OCI-M1 (cell line): Measurements from ENCODE around the gene HECTD2.
"Not testable (repeated sequence)": the region's sequence is repeated elsewhere in the genome, so short reads cannot be mapped to it uniquely, and the experiment has no call there.

Source experiments
- DNase-seq: peaks from one replicate; lab custom pipeline; 2025; lab: John Stamatoyannopoulos, UW

Gene HECTD2

GRCh38 chr10:91474009-91474408, 63.9 kb downstream of the HECTD2 start:
- DNase-seq = no peak

DNA sequence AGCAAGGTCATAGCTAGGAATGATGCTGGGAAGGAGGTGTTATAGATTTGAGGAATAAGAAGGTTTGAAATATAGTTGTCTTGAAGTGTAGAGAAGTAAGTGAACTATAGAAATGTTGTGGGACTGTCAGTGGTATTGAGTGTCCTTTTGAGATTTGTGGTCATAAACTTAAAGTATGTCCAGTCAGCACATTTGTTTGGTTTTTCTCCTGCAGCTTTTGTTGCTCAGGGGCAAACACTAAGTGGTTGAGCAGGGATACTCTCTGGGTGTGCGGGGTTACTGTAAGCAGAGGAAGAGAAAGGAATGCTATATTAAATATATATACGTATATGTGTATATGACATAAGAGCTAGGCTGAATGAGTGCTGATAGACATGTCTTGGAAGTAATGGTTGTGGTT, 67.1 kb downstream of the HECTD2 start:
- no peak for DNase-seq

- DNase-seq = no peak
These were observed 69.4 kb downstream of the HECTD2 start for GRCh38 chr10:91479583-91479982.

GRCh38 chr10:91487911-91488582, 77.9 kb downstream of the HECTD2 start:
- DNase-seq = peak; percentile 28

DNA sequence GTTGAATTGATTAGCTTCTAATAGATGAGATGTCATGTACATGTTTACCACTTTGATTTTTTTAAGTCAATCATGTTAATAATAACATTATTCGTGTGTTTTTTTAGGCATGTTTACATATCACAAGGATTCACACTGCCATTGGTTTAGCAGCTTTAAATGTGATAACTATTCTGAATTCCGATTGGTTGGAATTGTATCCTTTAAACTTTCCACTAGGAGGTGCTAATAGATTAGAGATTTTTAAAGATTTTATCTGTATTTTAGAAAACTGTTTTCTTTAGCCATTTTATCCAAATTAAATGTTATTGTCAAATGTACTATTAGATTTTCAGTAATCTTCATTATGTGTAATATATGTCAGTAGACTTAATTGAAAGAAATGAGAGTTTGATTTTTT, 83.2 kb downstream of the HECTD2 start:
- peak; percentile 71 for DNase-seq

DNA sequence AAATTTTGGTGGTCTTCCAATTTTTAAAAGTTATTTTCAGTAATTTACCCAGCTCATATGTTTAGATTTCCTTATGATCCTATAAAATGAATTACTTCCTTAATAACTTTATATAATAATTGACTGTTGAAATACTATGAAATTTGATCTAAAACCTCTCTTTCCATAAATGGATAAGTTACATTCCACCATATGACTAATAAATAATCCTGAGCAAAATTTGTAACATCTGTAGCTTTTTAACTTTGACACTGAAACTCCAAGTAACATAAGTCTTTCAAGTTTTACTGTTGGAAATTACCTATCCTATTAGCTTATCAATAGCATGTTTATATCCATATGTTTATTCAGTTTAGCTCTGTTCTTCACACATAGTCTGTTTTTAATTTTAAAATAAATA, 85.3 kb downstream of the HECTD2 start:
- DNase-seq = no peak

- no peak for DNase-seq
These were observed 85.9 kb downstream of the HECTD2 start for GRCh38 chr10:91496016-91496415.

- peak; percentile 61 for DNase-seq
These were observed 101.6 kb downstream of the HECTD2 start for GRCh38 chr10:91511549-91512330.

DNA sequence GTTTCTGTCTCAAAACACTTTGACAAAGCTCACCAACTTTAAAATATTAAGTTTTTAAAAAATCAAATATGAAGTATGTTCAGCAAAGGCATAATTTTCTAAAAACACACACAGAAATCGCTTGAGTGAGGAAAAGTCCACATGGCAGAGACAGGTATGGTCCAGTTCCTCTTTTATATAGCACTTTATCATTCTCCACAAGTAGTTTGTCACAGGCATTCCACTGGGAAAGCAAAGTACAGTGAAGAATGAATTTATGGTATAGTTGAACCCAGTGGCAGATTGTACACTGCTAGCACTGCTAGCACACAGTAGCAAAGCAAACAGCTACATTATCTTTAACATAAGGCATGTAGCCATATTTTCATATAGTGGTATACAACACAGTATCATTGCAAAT, 102.3 kb downstream of the HECTD2 start:
- peak; percentile 52 for DNase-seq

GRCh38 chr10:91513598-91514424, 103.7 kb downstream of the HECTD2 start:
- DNase-seq = no peak

- no peak for DNase-seq
These were observed 104.6 kb downstream of the HECTD2 start for GRCh38 chr10:91514787-91515186.

- no peak for DNase-seq
These were observed 107.2 kb downstream of the HECTD2 start for GRCh38 chr10:91517394-91517793.

DNA sequence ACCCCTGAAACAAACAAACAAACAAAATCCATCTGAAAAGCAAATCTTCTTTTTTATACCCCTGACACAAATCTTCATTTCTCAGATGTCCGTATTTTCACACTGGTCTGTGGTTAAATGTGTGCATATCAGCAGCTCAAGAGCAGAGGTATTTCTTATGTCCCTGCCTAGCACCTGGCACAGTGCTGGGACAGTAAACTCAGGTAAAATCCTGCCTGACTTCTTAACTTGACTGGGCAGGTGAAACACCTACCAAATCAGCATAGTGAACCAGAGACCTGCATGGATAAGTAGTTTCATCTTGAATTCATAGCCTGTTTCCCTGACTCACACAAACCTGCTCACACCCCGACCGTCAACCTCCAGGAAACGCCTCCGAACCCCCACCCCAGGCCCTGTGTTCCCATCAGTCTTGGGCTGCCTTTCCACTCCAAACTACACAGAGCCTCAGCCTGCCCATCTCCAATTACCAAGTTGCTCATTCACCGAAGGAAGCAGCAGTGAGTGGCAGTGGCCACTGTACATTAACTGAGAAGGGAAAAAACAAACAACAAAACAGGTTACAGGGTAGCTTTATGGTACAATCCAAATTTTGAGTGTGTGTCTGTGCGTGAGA, 109.9 kb downstream of the HECTD2 start:
- DNase-seq = no peak

- peak; percentile 46 for DNase-seq
These were observed 110.5 kb downstream of the HECTD2 start for GRCh38 chr10:91520661-91521060.

GRCh38 chr10:91521439-91521838, 111.3 kb downstream of the HECTD2 start:
- peak; percentile 29 for DNase-seq

- DNase-seq = no peak
These were observed 116.0 kb downstream of the HECTD2 start for GRCh38 chr10:91525896-91526712.

DNA sequence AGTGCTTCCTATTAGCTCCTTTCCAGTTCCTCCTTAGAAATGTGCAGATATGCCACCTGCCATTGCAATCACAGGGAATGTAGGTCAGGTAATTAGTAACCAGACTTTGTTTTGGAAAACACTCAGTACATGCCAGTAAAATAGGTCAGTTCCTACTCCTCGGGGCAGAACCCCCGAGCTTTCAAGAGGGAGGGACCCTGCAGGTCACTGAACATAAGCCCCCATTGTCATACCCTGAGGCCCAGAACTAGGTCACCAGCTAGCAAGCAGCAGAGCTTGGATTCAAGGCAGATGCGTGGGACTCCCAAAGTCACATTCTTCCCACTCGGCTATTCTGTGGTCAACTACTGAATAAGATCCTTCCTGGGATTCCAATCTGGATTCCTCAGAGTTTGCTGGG, 117.9 kb downstream of the HECTD2 start:
- no peak for DNase-seq

DNA sequence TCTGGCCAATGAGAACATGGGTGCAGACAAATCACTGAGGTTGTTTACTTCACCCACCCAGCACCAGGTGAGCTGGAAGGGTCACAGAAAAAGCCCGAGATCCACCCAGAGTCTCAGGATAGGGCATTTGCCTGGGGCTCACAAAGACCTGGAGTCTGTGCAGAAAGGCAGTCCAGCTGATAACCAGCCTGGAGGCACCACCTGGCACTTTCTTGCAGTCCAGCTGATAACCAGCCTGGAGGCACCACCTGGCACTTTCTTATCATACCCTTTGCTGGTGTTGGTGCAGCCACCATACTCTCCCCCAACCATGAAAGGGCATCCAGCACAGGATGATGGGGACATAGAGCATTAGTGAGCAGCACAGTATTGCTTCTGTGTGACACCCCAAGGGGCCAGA, 118.6 kb downstream of the HECTD2 start:
- DNase-seq = no peak

- not testable (repeated sequence) for DNase-seq
These were observed 124.6 kb downstream of the HECTD2 start for GRCh38 chr10:91534789-91535188.

GRCh38 chr10:91536111-91536510, 126.0 kb downstream of the HECTD2 start:
- DNase-seq = no peak

GRCh38 chr10:91536733-91537132, 126.6 kb downstream of the HECTD2 start:
- no peak for DNase-seq
